Forelimb muscle (tissue), 1 donor: ENCODE measurements around the gene PTPRU. TPM values are rescaled to one million over a fixed set of nuclear protein-coding genes. Genes with fewer than 3 reads are reported as not detected.

Source experiments
- DNase-seq: peaks from one replicate; pipeline ENCODE4 v3.0.0-alpha.2; 2013; ENCODE audit warnings: low read depth
- polyA plus RNA-seq: library from polyadenylated mRNA; unstranded; fragments of 120-200 nt; gene quantifications from one replicate; pipeline ENCODE4 v1.2.1, GENCODE V29; 2013; ENCODE audit not compliant: insufficient read length

PTPRU gene
- polyA plus RNA-seq, 1 donor = 14.1 TPM

DNA sequence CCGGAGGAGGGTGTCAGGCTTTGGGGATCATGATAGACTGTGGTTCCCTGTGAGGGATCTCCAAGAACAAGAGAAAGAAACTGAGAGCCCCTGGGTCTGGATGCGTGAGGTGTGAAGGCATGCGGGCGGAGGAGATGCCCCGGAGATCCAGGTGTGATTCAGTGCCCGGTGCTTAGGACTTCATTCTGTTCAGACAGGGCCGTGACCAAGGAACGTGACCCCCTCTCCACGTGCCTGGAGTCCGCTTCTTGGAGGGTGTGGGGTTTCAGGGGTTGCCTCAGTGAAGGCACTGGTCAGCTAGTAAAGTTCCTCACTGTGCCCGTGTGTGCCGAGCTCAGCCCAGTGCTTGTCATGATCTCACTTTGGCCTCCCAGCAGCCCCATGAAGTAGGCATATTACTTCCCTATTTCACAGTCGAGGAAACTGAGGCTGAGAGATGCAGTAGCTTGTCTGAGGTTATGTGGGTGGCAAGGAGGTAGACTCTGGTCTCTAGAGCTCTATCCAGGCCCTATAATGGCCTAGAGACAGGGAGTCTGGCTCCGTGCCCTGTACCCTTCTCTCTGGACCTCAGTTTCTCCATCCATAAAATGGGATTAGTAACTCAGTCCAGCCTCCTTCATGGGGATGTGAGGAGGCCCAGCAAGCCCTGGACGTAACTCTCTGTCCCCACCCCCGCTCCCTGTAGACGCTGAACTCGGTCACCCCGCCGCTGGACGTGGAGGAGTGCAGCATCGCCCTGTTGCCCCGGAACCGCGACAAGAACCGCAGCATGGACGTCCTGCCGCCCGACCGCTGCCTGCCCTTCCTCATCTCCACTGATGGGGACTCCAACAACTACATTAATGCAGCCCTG, 81.0 kb downstream of the PTPRU start:
- no peak for DNase-seq

GRCh38 chr1:29317916-29318530, 81.7 kb downstream of the PTPRU start:
- DNase-seq = no peak

DNA sequence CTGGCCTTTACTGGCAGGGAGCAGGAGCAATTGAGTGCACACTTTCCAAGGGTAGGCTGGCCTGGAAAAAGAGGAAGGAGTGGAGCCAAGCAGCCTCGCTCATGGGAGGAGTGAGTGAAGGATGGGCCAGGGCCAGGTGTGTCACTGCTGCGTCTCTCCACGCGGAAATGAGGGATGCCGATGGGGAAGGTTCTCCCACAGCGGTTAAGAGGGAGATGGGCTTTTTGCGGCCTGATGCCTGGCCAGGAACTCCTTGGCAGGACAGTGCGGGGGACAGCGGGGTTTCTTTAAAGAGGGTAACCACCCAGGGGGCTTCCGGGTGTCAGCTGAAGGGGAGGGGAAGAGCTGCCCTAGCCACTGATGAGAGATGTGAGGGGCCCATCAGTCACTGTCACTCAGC, 82.4 kb downstream of the PTPRU start:
- no peak for DNase-seq

GRCh38 chr1:29319300-29320110, 83.2 kb downstream of the PTPRU start:
- no peak for DNase-seq

DNA sequence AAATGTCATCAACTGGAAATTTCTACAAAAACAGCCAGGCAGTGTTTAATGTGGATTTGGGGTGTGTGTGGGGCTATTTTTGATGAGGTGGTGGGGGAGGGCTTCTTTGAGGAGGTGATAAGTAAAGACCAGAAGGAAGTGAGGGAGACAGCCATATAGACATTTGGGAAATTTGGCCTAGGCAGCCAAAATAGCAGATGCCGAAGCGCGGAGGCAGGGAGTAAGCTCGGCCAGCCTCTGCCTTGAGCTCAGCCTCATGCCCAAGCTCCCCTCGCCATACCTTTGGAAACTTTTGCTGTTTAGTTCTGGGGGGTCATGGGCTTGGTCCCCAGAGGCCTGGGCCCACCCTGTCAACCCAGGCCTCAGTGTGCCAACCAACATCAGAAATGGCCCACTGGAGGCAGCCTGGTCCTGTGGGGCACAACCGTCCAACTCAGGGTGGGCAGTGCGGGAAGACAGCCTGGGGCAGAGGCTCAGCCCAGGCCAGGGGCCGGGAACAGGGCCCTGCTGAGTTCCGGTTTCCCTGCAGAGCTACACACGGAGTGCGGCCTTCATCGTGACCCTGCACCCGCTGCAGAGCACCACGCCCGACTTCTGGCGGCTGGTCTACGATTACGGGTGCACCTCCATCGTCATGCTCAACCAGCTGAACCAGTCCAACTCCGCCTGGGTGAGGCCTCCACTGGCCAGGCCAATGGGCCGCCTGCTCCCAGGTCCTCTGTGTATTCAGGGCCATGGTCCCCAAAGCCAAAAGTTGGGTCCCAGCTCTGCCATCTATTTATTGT, 84.0 kb downstream of the PTPRU start:
- DNase-seq = no peak

GRCh38 chr1:29321176-29321575, 84.9 kb downstream of the PTPRU start:
- DNase-seq = no peak

DNA sequence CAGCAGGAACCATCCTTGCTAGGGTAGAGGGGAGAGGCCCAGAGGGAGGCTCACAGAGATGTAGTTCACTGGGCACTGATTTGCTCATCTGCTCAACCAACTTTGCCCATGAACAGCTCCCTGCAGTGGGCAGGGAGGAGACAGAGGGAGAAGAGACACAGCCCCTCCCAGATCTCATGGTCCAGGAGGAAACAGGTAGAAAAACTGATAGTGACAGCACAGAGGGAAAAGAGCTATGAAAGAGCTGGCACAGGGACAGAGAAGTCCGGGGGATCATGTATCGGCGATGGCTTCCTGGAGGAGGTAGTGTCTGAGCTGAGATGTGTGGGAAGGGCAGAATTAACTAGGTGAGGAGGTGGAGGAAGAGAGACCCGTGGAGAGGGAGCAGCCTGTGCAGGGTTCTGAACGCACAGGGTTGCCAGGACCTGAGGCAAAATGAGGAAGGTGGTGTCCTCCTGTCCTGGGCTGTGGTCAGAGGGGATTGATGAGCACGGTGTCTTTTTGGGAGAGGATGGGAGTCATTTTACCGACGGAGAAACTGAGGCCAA, 85.9 kb downstream of the PTPRU start:
- no peak for DNase-seq

- no peak for DNase-seq
Observed at GRCh38 chr1:29322861-29323585, 86.7 kb downstream of the PTPRU start.

DNA sequence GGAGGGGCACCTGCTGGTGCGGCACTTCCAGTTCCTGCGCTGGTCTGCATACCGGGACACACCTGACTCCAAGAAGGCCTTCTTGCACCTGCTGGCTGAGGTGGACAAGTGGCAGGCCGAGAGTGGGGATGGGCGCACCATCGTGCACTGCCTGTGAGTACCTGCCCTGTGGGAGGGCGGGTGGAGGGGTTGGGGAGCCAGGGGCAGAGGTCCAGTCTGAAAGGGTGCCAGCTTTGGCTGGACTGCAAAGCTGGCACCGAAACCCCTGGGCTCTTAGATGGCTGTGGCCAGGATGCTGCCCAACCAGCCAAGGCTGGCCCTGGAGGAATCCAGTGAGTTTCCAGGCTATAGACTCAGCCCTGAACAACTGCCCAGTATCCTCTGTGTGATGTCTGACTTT, 87.3 kb downstream of the PTPRU start:
- DNase-seq = no peak

GRCh38 chr1:29324202-29324601, 87.9 kb downstream of the PTPRU start:
- no peak for DNase-seq

GRCh38 chr1:29324771-29325351, 88.5 kb downstream of the PTPRU start:
- no peak for DNase-seq

- DNase-seq = no peak
Observed at GRCh38 chr1:29325675-29326074, 89.4 kb downstream of the PTPRU start.

DNA sequence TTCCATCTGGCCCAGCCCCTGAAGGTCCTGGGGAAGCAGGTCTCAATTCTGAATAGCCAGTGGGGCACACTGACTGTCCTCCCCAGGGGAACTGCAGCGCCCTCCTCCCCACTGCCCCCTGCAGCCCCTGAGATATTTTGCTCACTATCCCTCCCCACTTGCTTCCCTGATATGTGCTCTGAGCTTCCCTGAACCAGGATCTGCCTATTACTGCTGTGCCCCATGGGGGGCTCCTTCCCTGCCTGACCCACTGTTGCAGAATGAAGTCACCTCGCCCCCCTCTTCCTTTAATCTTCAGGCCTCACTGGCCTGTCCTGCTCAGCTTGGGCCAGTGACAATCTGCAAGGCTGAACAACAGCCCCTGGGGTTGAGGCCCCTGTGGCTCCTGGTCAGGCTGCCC, 89.8 kb downstream of the PTPRU start:
- no peak for DNase-seq

GRCh38 chr1:29327223-29327935, 91.1 kb downstream of the PTPRU start:
- DNase-seq = no peak

DNA sequence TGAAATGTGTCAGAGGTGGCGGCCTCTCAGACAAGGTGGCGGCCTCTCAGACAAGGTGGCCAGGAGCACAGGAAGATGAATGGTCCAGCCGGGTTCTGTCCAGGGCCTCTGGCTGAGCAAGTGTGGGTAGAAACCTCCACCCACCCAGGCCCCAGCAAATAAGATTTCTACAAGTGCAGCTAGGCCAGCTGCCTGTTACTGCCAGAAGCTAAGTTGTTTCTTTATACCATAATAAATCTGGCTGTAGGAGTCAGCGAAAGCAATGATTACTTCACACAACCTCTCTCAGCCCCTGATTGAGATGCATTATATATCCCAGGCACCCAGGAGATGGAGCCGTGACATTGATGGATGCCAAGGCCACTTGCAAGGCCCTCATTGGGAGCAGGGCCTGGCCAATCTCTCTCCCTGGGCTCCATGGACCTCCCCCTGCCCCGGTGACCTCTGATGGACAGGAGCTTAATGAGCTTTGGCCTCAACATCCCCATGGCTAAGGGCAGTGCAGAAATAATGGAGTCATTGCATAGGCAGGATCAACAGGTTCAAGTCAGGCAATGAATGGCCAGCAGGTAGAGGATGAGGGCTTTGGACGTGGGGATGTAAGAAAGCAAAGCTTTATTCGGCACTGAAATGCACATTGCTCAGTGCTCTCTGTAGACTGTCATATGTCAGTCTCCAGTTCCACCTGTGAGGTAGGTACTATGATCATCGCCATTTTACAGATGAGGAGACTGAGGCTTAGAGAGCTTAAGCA, 92.9 kb downstream of the PTPRU start:
- DNase-seq = no peak

GRCh38 chr1:29330089-29330488, 93.8 kb downstream of the PTPRU start:
- DNase-seq = no peak

- no peak for DNase-seq
Observed at GRCh38 chr1:29330856-29331255, 94.5 kb downstream of the PTPRU start.

DNA sequence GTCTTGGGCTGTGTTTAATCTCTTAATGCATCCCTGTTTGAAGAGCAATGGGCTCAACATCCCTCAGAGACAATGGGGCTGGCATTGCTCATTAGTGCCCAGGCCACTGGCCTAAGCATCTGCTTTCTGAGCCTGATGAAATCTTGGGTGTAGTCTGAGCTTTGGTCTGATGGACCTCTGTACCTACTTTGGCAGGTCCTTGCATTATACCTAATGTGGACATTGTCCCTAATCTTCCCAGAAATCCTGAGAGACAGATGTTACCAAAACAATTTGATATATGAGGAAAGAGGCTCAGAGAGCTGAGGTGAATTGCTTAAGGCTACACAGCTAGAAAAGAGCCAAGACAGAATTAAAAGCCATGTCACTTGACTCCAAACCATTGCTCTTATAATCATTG, 95.0 kb downstream of the PTPRU start:
- no peak for DNase-seq

GRCh38 chr1:29331729-29332128, 95.4 kb downstream of the PTPRU start:
- no peak for DNase-seq
